ENCODE measurements around the gene MGAT3.

GRCh38 chr22:39496131-39496838, 39.5 kb downstream of the MGAT3 start:
- TF ChIP-seq CTCF (IDR thresholded peaks at IDR 0.05; ENCODE audit: insufficient read depth, low read length, poor library complexity, severe bottlenecking) (peak; percentile 83), EZH2phosphoT487 (conservative IDR thresholded peaks at IDR 0.05; ENCODE audit: low read length) (no peak)

Measured in SU-DHL-6 (cell line).